ENCODE measurements around the gene DYSF.

DNA sequence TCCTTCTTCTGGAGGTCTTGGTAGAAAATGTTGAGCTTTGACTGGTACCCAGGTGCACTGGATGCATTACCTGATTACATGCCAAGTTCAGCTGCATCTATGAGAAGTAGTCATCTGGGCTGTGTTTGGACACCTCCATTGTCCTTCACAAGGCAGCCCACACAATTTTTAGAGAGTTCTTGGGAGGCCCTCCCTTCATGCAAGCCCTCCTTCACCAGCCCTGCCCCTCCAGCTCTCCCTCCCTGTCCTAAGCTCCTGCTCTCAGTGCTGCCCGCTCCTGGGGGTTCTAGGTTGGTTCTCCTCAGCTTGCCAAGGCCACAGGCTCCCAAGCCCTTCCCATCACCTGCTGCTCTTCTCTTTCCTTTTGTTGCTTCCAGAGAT, 148.7 kb downstream of the DYSF start:
- no peak for TF ChIP-seq ZFP37 (tag by site-specific recombination; IDR thresholded peaks at IDR 0.05)
- TF ChIP-seq ZBTB17 (tag by site-specific recombination; IDR thresholded peaks at IDR 0.05), result no peak
- TF ChIP-seq MYNN (tag by site-specific recombination; IDR thresholded peaks at IDR 0.05; ENCODE audit: borderline replicate concordance), result no peak
- TF ChIP-seq KLF10 (tag by site-specific recombination; IDR thresholded peaks at IDR 0.05), result no peak
- TF ChIP-seq CTCF (tag by site-specific recombination; IDR thresholded peaks at IDR 0.05), result no peak
- TF ChIP-seq, protein P1, sequence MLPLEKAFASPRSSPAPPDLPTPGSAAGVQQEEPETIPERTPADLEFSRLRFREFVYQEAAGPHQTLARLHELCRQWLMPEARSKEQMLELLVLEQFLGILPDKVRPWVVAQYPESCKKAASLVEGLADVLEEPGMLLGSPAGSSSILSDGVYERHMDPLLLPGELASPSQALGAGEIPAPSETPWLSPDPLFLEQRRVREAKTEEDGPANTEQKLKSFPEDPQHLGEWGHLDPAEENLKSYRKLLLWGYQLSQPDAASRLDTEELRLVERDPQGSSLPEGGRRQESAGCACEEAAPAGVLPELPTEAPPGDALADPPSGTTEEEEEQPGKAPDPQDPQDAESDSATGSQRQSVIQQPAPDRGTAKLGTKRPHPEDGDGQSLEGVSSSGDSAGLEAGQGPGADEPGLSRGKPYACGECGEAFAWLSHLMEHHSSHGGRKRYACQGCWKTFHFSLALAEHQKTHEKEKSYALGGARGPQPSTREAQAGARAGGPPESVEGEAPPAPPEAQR (tag by site-specific recombination; IDR thresholded peaks at IDR 0.05), result no peak
- no peak for TF ChIP-seq ZNF292 (tag by site-specific recombination; IDR thresholded peaks at IDR 0.05; ENCODE audit: borderline replicate concordance, low read depth)
- TF ChIP-seq, protein P2, sequence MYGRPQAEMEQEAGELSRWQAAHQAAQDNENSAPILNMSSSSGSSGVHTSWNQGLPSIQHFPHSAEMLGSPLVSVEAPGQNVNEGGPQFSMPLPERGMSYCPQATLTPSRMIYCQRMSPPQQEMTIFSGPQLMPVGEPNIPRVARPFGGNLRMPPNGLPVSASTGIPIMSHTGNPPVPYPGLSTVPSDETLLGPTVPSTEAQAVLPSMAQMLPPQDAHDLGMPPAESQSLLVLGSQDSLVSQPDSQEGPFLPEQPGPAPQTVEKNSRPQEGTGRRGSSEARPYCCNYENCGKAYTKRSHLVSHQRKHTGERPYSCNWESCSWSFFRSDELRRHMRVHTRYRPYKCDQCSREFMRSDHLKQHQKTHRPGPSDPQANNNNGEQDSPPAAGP (tag by site-specific recombination; IDR thresholded peaks at IDR 0.05), result no peak
- no peak for TF ChIP-seq ZNF274 (IDR thresholded peaks at IDR 0.05; ENCODE audit: low read length)
- TF ChIP-seq ZNF274 (tag by site-specific recombination; IDR thresholded peaks at IDR 0.05; ENCODE audit: borderline replicate concordance), result no peak
- no peak for TF ChIP-seq REST (tag by site-specific recombination; IDR thresholded peaks at IDR 0.05)
- TF ChIP-seq, protein P3, sequence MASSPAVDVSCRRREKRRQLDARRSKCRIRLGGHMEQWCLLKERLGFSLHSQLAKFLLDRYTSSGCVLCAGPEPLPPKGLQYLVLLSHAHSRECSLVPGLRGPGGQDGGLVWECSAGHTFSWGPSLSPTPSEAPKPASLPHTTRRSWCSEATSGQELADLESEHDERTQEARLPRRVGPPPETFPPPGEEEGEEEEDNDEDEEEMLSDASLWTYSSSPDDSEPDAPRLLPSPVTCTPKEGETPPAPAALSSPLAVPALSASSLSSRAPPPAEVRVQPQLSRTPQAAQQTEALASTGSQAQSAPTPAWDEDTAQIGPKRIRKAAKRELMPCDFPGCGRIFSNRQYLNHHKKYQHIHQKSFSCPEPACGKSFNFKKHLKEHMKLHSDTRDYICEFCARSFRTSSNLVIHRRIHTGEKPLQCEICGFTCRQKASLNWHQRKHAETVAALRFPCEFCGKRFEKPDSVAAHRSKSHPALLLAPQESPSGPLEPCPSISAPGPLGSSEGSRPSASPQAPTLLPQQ (tag by site-specific recombination; IDR thresholded peaks at IDR 0.05), result no peak

Measured in HEK293 (cell line).